GM23338 (cell line): Measurements from ENCODE around the gene TXLNB. TPM values are rescaled to one million over a fixed set of nuclear protein-coding genes. Genes with fewer than 3 reads are reported as not detected.

Experiments
- ATAC-seq: fragments of 200-7000 bp; cut with Tn5 transposase; 3 replicates; pipeline ENCODE4 v1.9.1; 2020
- DNase-seq: peaks from one replicate; pipeline ENCODE4 v3.0.0-alpha.2; 2015; ENCODE audit warnings: low spot score
- H2AFZ ChIP-seq: fragments of 200-600 bp; sonication (generic); 2 replicates; pipeline ENCODE4 v1.8.0; 2016; ENCODE audit warnings: antibody characterized with exemption, mild to moderate bottlenecking, moderate library complexity
- H3F3A ChIP-seq: fragments of 200-600 bp; sonication (generic); replicated peaks from 2 replicates; pipeline ENCODE4 v1.8.0; 2017; ENCODE audit warnings: antibody characterized with exemption, mixed run types, low read depth
- H3K27ac ChIP-seq: fragments of 200-600 bp; sonication (generic); 2 replicates; pipeline ENCODE4 v1.6.1; 2016; ENCODE audit warnings: low read depth
- H3K27me3 ChIP-seq: fragments of 200-600 bp; sonication (generic); 2 replicates; pipeline ENCODE4 v1.8.0; 2016; ENCODE audit warnings: mild to moderate bottlenecking, mixed run types, moderate library complexity; ENCODE audit not compliant: insufficient read depth
- H3K36me3 ChIP-seq: fragments of 200-600 bp; sonication (generic); 2 replicates; pipeline ENCODE4 v1.8.0; 2016; ENCODE audit warnings: mild to moderate bottlenecking; ENCODE audit not compliant: insufficient read depth
- H3K4me1 ChIP-seq: fragments of 200-600 bp; sonication (generic); 2 replicates; pipeline ENCODE4 v1.8.0; 2016; ENCODE audit warnings: mild to moderate bottlenecking, moderate library complexity; ENCODE audit not compliant: insufficient read depth
- H3K4me2 ChIP-seq: fragments of 200-600 bp; sonication (generic); 2 replicates; pipeline ENCODE4 v1.7.1; 2017; ENCODE audit warnings: mixed run types
- H3K4me3 ChIP-seq: fragments of 200-600 bp; sonication (generic); 2 replicates; pipeline ENCODE4 v1.6.1; 2016; ENCODE audit warnings: mixed run types
- H3K79me2 ChIP-seq: fragments of 200-600 bp; sonication (generic); replicated peaks from 2 replicates; pipeline ENCODE4 v1.8.0; 2017; ENCODE audit warnings: mild to moderate bottlenecking; ENCODE audit not compliant: insufficient read depth
- H3K9me2 ChIP-seq: fragments of 200-600 bp; sonication (generic); 2 replicates; pipeline ENCODE4 v1.8.0; 2017; ENCODE audit not compliant: insufficient read depth
- H4K20me1 ChIP-seq: fragments of 200-600 bp; sonication (generic); replicated peaks from 2 replicates; pipeline ENCODE4 v1.8.0; 2017; ENCODE audit warnings: mild to moderate bottlenecking; ENCODE audit not compliant: insufficient read depth
- H3K27ac Mint-ChIP-seq: 2 replicates; pipeline ENCODE4 v1.8.0; 2020; ENCODE audit warnings: inconsistent platforms, mild to moderate bottlenecking, moderate library complexity, mixed read lengths
- H3K27me3 Mint-ChIP-seq: 3 replicates; pipeline ENCODE4 v1.8.0; 2022; ENCODE audit warnings: low read depth, mild to moderate bottlenecking, moderate library complexity, mixed read lengths, inconsistent platforms; ENCODE audit not compliant: insufficient read depth, poor library complexity
- H3K36me3 Mint-ChIP-seq: 3 replicates; pipeline ENCODE4 v1.8.0; 2021; ENCODE audit warnings: low read depth, mild to moderate bottlenecking, inconsistent platforms, moderate library complexity, mixed read lengths
- H3K4me1 Mint-ChIP-seq: 3 replicates; pipeline ENCODE4 v1.8.0; 2020; ENCODE audit warnings: mild to moderate bottlenecking, inconsistent platforms, mixed read lengths
- H3K4me3 Mint-ChIP-seq: 3 replicates; pipeline ENCODE4 v1.8.0; 2021; ENCODE audit warnings: moderate library complexity, mild to moderate bottlenecking, inconsistent platforms, mixed read lengths
- H3K9me3 Mint-ChIP-seq: 3 replicates; pipeline ENCODE4 v1.8.0; 2020; ENCODE audit warnings: moderate library complexity, mild to moderate bottlenecking, inconsistent platforms, mixed read lengths
- CREB1 ChIP-seq: fragments of 250-450 bp; sonication (Bioruptor Pico); IDR thresholded peaks from 2 replicates; pipeline ENCODE4 v1.5.0; 2020; ENCODE audit warnings: low read depth, mild to moderate bottlenecking, moderate library complexity
- CTCF ChIP-seq, 2 experiments: fragments of 200-600 bp in 1 of 2; sonication (generic) in 1 of 2; conservative IDR thresholded peaks; 2 replicates each; pipeline versions ENCODE4 v1.5.1 to v1.6.1; 2016 to 2017; ENCODE audit warnings: antibody characterized with exemption in 2 of 2, low read depth in 2 of 2, mild to moderate bottlenecking in 2 of 2, moderate library complexity in 1 of 2
- ETS1 ChIP-seq: IDR thresholded peaks from 2 replicates; pipeline ENCODE4 v1.6.1; 2016; ENCODE audit warnings: antibody characterized with exemption
- NANOG ChIP-seq: IDR thresholded peaks from 2 replicates; pipeline ENCODE4 v1.6.1; 2016; ENCODE audit warnings: antibody characterized with exemption, borderline replicate concordance
- REST ChIP-seq: IDR thresholded peaks from one replicate; pipeline ENCODE4 v1.6.1; 2018; ENCODE audit warnings: antibody characterized with exemption; ENCODE audit not compliant: unreplicated experiment
- STAT1 ChIP-seq: IDR thresholded peaks from one replicate; pipeline ENCODE4 v1.6.1; 2016; ENCODE audit warnings: antibody characterized with exemption; ENCODE audit not compliant: unreplicated experiment
- ZNF114 ChIP-seq: fragments of 250-450 bp; sonication (Bioruptor Pico); IDR thresholded peaks from 2 replicates; pipeline ENCODE4 v1.5.0; 2020; ENCODE audit warnings: mild to moderate bottlenecking, moderate library complexity
- ZNF331 ChIP-seq: fragments of 250-450 bp; sonication (Bioruptor Pico); IDR thresholded peaks from 2 replicates; pipeline ENCODE4 v1.5.0; 2020; ENCODE audit warnings: low read depth, mild to moderate bottlenecking, moderate library complexity
- polyA plus RNA-seq: library from polyadenylated mRNA; unstranded; fragments of >200 nt; fragmentation: Nextera tagmentation; extraction: Ambion mirVana; gene quantifications from 2 replicates; pipeline ENCODE4 v1.2.1, GENCODE V29; 2016
- total RNA-seq: library from RNA; depleted of rRNA; stranded (reverse); fragments of >200 nt; shearing (Covaris generic); gene quantifications from 2 replicates; pipeline ENCODE4 v1.2.3, GENCODE V29; 2014

TXLNB gene
- total and polyA plus RNA-seq, 2 experiments from 2014 or later = 0.11 to 0.28 TPM

GRCh38 chr6:139251045-139251690 is 40.6 kb downstream of the TXLNB start:
- ATAC-seq (no peak), DNase-seq (no peak)
- Histone ChIP-seq H3K79me2 (no peaks in the 10 kb centered on the region), H3K36me3 (no peaks in the 10 kb centered on the region), H3F3A (no peaks in the 10 kb centered on the region), H2AFZ (no peak overlapping the region), H3K9me2 (no peaks in the 10 kb centered on the region), H3K27me3 (no peaks in the 10 kb centered on the region), H3K4me1 (no peaks in the 10 kb centered on the region), H3K4me3 (no peak overlapping the region), H3K27ac (no peak overlapping the region), H4K20me1 (no peaks in the 10 kb centered on the region), H3K4me2 (no peak overlapping the region)
- no peaks in the 10 kb centered on the region; the same call in 2 of the 3 replicates for H3K4me1 Mint-ChIP-seq
- no peak overlapping the region for H3K27ac Mint-ChIP-seq
- H3K36me3 Mint-ChIP-seq = no peaks in the 10 kb centered on the region
- TF ChIP-seq NANOG (no peak), ETS1 (no peak), STAT1 (no peak), CREB1 (CRISPR knock-in tag) (no peak), ZNF331 (no peak), ZNF114 (no peak), REST (no peak)
- no peaks in the 10 kb centered on the region for H3K9me3 Mint-ChIP-seq
- peaks cover under 1% of the 10 kb centered on the region for H3K27me3 Mint-ChIP-seq
- H3K4me3 Mint-ChIP-seq = no peak overlapping the region

- Histone ChIP-seq H3K4me3 (no peak overlapping the region), H3K79me2 (no peaks in the 10 kb centered on the region), H3K9me2 (no peaks in the 10 kb centered on the region), H3K36me3 (no peaks in the 10 kb centered on the region), H3K4me2 (no peak overlapping the region), H3K4me1 (no peaks in the 10 kb centered on the region), H3K27me3 (no peaks in the 10 kb centered on the region), H3K27ac (no peak overlapping the region), H2AFZ (no peak overlapping the region), H4K20me1 (no peaks in the 10 kb centered on the region), H3F3A (no peaks in the 10 kb centered on the region)
- TF ChIP-seq CTCF (conservative IDR thresholded peaks at IDR 0.05; ENCODE audit: low read depth in 2 of 2) (peak; percentile 69 to 76), ZNF331 (no peak)
- ATAC-seq (peak; percentile 100), DNase-seq (peak; percentile 85)
- H3K27ac Mint-ChIP-seq = no peak overlapping the region
- no peaks in the 10 kb centered on the region for H3K36me3 Mint-ChIP-seq
- no peaks in the 10 kb centered on the region for H3K27me3 Mint-ChIP-seq
- H3K4me3 Mint-ChIP-seq = no peak overlapping the region
- H3K4me1 Mint-ChIP-seq = no peaks in the 10 kb centered on the region; the same call in 2 of the 3 replicates
- no peaks in the 10 kb centered on the region for H3K9me3 Mint-ChIP-seq
Measured at GRCh38 chr6:139250296-139251044, 41.3 kb downstream of the TXLNB start.
